Lower leg skin (tissue), 3 donors: Measurements from ENCODE around the gene ENAH.

ENCODE experiments used
- CTCF ChIP-seq, 3 donors: fragments of 450-650 bp; IDR thresholded peaks; one replicate each; pipeline ENCODE4 v1.5.1; 2016; ENCODE audit warnings: antibody characterized with exemption in 3 of 3, mild to moderate bottlenecking in 3 of 3, moderate library complexity in 2 of 3
- POLR2A ChIP-seq, 2 donors: fragments of 450-650 bp; IDR thresholded peaks; one replicate each; pipeline ENCODE4 v1.6.1; 2016 to 2017; ENCODE audit warnings: antibody characterized with exemption in 2 of 2, mild to moderate bottlenecking in 1 of 2, moderate library complexity in 1 of 2

DNA sequence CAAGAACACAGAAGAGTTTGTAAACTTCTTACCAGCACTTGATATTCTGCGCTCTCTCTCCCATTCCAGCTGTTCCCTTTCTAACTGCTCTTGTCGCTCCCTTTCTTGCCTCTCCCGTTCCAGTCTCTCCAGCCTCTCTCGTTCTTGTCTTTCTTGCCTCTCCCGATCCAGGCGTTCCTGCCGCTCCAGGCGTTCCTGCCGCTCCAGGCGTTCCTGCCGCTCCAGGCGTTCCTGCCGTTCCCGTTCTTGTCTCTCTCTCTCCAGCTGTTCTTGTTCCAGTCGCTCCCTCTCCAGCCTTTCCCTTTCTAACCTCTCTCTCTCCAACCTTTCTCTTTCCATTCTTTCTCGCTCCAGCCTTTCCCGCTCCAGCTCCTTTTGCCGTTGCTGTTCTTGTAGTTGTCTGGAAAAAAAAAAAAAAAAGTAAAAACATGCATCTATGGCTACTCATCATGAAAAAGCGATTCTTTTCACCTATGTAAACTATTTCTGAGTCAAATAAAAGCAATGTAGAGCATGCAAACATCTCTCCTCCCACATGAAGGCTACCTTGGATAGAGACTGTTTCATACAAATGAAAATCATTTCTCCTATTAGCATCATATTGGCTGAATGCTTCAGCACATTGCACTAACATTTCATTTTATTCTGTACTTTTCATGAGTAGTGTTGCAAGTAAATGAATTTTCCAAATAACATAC, 133.6 kb downstream of the ENAH start:
- TF ChIP-seq CTCF (IDR thresholded peaks at IDR 0.05) (no peak), POLR2A (IDR thresholded peaks at IDR 0.05) (no peak)
